Putamen (tissue), 1 donor: Measurements from ENCODE around the gene MAIP1.

Experiments
- DNase-seq: peaks from one replicate; pipeline ENCODE4 v3.0.0-alpha.2; 2016; ENCODE audit warnings: low spot score

Gene MAIP1

DNA sequence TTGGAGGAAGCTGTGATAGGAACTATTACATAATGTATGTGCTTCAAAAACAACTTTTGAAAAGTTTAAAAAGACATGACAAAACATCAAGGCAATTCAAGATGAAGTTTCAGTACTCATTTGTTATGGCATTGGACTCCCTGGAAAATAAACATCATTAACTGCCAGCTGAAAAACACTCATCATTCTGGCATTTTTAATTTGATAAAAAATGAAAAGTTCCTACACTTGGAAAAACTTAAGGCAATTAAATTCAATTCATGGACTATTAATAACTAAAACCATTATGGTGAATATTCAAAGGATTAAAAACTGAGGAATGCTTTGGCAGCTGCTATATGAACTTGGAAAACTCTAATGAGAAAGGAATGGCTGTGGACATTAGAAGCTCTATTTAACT, 8.5 kb upstream of the MAIP1 start:
- DNase-seq: no peak

DNA sequence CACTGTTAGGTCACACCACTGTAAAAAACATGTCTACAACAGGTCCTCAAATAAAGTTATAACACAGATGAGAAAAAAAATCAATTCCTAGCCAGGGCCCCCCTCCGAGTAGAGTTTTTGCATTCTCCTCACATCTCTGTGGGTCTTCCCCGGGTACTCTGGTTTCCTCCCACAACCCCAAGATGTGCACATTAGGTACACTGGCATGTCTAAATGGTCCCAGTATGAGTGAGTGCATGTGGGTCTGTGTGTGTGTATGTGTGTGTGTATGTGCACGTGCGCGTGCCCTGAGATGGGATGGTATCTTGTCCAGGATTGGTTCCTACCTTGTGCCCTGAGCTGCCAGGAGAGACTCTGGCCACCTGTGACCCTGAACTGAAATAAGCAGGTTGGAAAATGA, 5.0 kb upstream of the MAIP1 start:
- no peak for DNase-seq

DNA sequence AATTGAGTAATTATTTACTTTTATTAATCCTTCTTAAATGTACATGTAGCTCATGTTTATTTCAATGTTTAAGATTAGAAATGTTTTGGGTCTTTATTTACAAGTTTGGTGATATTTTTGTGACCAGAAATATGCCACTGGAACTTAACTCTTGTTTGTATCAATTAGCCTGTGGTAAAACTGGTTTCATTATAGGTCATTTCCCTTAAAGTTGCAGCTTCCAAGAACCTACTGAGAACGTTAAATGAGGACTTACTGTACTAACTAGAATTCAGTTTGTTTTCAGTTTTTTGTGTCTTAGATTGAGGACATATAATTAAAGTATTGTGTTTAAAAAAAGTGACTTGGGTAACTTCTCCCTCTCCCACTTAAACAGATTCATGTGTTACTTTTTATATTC, 4.4 kb upstream of the MAIP1 start:
- DNase-seq: no peak

DNA sequence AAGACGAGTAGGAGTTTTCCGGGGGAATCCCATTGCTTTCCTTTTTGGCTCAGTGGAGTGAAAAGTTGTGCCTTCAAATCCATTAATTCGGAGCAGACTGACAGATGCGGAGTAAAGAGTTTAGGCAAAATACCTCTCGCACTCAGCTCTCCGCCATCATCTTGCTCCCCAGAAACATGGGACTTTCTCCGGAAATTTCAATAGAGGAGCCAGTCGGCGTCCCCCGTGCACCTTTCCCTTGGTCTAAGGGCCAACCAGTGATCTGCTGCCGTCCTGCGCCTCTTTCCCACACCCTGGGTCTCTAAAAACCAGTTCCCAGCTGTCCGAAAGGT, 409 bp upstream of the MAIP1 start:
- peak; percentile 25 for DNase-seq

DNA sequence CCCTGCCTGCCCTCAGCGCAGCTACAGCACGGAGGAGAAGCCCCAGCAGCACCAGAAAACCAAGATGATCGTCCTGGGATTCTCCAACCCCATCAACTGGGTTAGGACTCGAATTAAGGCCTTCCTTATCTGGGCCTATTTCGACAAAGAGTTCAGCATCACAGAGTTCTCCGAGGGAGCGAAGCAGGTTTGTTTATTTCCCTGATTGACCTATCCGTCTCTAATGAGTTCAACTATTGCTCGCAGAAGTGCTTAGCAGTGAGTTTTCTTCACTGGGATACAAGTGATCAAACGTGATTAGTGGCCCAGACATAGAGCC, 639 bp downstream of the MAIP1 start:
- no peak for DNase-seq

DNA sequence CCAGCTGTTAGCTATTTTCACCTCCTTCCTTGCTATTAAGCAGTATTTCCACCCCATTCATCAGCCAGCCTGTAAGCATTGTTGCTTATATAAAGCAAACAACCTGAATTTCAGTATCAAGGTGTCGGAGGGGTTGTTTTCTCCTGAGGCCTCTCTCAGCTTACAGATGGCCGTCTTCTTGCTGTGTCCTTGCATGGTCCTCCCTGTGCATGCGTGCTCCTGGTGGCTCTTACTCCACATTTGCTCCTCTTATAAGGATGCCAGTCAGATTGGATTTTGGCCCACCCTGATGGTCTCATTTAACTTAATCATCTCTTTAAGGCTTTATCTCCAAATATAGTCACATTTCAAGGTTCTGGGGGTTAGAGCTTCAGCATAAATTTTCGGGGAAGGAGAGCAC, 2.6 kb downstream of the MAIP1 start:
- no peak for DNase-seq

DNA sequence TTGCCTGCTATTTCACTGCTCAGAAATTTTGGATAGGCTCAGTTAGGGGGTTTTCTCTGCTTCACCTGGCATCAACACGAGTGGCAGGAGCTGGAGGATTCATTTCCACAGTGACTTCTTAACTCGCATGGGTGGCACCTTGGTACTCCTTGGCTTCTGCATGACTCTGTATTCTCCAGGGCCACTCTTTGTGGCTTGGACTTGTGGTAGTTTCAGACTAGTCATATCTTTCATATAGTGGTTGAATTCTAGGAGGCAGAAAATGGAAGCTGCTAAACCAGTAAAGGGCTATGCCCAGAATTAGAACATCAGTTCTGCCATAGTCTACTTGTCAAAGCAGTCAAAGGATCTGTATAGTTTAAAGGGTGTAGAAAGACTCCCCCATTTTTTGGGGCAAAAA, 6.8 kb downstream of the MAIP1 start:
- DNase-seq: no peak

DNA sequence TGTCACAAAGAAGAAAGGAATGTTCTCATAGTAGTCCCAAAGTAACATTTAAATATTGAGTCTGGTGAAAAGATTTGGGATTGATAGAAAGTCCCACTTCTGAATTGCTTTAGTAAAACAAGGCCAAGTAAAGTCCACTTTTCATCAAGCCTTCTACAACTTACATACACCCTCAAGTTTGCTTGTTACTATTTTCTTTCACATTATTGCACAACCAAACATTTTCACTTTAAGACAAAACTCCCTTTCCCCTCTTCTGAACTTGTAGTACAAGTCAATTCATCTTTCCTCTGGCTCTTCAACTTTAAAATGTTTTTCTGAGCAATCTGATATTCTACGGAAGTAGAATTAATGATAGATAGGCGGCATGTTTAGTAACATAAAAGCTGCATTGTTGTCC, 11.0 kb downstream of the MAIP1 start:
- no peak for DNase-seq

DNA sequence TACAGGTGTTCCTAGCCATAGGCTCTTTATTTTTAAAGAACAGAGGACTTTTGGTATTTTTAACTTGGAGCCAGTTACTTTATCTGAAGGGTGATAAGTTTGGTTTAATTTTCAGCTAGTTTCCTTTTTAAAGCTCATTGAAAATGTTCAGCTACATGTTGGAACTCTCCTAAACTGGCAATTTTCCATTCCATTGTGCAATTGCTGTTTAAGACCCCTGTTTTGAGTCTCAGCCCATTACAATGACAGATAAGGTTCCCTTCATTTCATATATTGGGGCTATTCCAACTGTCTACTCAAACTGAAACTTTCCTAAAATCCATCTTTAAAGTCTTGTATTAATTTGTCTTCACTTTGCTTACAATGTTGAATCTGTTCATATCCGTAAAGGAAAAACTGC, 11.6 kb downstream of the MAIP1 start:
- no peak for DNase-seq

DNA sequence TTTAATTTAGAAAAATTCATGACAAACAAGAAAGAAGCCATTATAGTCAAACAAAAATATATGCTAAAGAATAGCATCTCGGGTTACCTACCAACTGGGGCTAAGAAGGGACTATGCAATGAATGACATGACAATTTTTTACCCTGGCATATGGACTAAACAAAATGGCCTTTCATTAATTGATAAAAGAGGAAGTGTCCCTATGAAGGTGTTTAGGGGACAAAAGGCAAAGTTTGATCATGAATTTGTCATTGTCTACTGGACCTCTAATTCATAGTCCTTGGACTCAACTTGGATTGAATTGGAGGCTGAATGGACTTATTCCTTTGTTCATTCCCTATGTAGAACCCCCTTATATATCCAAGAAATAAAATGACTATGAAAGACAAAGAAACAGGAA, 12.7 kb downstream of the MAIP1 start:
- no peak for DNase-seq

DNA sequence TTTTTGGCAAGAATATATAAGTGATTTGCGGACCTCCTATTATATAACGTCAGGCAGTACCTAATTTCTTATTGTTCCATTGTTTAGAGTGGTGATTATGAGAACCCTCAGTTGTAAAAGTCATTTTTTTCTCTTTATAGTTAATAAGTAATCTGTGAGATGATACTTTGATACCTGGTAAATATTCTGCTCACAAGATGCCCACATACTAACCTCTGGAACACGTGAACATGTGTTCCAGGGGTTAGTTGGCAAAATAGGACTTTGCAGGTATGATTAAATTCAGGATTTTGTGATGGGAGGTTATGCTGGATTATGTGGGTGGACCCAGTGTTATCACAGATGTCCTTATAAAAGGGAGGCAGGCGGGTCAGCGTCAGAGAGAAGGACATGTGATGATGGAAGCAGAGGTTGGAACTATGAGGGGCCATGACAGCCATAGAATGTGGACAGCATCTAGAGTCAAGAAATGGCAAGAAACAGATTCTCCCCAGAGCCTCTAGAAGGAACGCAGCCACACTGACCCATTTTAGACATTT, 16.8 kb downstream of the MAIP1 start:
- DNase-seq: no peak

DNA sequence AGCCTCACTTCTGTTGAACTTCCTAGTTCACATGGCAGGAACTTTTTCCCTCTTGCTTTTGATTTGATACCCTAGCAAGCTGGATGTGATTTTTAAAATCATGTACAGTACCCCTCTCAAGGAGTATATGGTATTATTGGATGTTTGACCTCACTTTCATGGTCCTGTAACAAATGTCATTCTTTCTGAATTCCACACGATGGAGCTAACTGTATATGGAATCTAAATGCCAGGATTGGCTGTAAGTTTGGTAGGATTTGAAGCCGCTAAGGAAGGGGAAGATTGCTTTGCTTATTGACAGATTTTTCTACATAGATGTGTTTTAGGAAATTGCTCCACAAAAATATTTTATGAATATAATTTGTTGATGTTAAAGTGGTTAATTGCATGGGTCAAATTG, 18.3 kb downstream of the MAIP1 start:
- DNase-seq: peak; percentile 43

DNA sequence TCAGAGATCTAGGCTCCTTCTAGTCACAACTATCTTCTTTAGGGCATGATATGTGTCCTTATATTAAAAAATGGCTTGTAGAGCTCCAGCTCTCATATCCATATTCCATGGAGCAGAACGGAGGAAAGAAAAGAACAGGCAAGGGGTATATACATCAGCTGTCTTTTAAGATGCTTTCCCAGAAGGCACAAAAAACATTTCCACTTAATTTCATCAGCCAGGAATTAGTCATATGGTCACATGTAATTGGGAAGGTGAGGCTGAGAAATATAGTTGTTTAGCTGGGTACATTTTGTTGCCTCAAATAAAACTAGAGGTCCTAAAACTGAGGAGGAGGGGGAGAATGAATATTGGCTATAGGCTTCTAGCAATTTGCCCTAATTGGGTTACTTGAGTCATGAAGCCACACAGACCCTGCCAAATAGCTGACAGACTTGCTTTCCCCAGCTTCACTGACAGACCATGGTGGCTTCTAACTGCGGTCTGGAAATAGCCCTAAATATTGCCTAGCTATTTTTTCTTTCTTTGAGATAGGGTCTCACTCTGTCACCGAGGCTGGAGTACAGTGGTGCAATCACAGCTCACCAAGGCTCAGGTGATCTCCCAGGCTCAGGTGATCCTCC, 20.0 kb downstream of the MAIP1 start:
- DNase-seq: no peak

DNA sequence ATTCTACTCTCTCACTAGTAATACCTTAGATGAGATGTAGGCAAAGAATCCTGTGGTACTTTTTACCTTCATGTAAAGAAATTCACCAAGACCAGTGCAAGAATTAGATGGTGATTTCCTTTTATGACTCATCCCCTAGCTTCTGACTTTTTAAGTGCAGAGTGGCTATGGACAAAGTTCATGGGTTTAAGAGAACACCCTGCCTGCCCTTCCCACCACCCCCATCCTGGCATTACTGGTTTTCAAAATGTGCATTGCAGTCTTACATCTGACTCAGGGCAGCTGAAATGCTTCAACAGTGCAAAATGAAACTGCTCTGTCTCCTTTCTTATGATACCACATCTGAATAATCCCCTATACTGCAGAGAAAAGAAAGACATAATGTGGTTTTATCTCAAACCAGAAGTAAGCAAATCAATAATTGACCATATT, 22.6 kb downstream of the MAIP1 start:
- DNase-seq: no peak

DNA sequence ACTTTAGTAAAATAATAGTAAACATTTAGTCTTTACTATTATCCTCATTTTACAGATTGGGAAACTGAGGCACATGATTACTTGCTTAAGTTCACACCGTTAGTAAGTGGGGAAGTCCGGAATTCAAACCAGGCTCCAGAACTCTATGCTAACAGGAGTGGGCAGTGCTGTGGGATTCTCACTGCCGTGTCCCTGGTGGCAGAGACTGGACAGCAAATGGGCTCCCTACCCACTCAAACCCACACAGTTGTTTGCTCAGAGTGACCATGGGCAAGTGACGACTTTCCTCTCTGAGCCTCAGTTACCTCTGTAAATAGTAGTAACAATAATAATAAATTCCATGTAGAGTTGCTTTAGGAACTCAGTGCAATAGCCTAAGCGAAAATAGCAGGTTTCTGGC, 24.0 kb downstream of the MAIP1 start:
- DNase-seq: no peak

DNA sequence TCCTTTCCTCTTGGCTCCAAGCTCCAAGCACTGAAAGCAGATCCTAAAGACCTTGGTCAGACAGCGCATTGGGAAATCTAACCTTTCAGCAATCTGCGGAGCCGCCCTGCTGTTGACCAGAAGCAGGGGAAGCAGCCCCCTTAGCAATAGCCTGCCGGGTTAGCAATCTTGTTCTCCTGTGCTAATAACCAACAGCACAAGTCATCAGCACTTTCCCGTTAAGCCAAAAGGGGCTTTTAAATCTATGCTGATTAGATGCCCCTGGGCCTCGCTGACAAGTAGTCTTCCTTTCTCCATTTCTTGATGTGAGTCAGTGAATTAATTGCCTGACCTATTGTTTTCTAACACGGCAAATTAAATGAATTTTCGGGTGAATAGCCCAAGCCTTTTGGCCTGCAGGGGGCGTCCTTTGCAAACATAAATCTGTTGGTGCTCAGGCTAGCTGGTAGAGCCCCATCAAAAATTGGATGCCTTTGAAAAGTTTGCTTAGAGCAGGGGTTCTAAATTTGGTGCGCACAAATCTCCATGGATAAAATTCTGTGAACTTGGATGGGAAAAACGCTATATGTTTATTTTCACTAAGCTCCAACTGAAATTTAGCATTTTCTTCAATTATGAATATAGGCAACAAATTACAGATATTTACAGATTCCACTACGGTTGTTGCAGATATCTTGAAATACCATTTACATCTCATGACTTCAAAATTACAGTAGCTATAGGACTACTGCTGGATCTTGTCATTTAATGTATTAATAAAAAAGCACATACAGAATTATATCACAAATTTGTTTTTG, 24.6 kb downstream of the MAIP1 start:
- DNase-seq: peak; percentile 75

DNA sequence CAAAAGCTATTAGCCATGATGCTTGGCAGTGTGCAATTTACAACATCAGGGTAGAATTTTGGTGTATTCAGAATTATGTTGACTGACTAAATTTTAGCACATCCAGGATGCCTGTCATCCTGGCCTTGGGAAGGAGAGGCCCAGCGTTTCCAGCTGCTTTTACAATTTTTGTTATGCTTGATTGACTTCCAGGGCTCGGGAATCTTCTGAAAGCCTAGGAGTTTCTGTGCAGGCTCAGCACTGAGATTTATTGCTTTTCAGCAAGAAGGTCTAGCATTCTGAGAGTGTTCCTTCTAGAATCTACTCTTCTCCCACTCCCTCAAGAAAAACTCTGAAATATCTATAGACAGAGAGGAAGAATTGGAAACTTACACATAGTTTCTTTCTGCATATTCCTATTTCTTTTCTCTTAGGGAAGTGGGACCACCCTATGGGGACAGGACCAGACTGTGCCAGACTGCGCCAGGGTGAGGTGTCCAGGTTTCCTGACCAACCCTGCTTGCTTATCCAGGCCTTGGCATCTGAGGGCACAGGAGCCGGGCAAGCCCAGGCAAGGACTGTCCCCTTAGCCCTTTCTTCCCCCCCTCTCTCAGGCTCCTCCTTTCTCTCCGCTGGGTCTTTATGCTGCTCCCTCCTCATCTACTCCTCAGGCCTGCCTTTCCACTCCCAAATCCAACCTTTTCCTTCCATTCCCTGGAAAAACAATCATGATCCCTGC, 26.9 kb downstream of the MAIP1 start:
- DNase-seq: no peak

DNA sequence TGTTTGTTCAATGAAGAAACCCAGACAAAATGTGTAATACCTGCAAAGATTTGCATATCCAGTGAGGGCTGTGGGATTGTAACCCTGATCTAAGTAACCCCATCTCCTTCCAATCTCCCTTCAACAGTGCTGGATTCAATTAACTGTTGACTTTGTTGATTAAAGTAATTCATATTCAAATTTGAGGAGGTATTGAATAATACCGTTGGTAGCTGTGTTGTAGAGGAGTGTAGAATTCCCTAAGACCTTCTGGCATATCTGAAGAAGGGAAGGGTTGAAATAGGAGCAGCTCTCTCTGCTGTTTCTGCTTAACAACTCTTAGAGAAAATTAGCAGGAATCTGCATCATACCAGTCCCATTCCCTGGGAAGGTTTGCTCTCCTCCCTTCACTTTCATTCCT, 28.2 kb downstream of the MAIP1 start:
- DNase-seq: no peak

DNA sequence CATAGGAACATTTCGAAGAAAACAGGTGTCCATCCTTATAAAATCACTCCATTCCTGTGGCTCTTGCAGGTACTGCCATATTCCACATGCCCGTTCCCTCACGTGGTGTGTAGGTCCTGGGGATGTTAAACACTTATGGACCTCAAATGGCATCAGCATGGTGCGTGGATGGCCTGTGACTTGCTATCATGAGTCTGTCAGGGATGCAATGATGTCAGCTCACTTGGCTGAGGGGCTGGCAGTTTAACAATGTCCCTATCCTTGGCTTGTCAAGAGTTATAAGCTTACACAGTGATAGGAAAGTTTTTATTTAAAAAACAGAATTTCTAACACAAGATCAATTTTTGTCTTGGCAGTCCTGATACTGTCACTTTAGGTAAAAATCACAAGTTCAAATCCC, 28.8 kb downstream of the MAIP1 start:
- no peak for DNase-seq

DNA sequence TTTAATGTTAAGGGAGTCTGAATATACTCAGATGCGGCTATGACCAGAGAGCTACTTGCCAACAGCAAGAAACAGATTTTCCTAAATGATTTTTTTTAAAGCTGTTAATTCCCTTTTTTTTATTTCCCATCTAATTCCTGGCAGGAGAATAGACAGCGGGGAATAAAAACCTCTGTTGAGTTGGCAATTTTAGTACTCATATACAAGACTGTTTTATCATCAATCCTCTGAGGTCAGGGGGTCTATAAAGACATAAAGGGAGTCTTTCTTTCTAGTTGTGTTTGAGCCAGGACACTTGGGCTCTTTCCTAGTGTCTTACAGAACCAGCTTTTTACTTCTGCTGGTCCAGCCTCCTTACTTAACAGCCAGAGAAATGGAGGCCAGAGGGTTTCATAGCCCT, 29.4 kb downstream of the MAIP1 start:
- no peak for DNase-seq

DNA sequence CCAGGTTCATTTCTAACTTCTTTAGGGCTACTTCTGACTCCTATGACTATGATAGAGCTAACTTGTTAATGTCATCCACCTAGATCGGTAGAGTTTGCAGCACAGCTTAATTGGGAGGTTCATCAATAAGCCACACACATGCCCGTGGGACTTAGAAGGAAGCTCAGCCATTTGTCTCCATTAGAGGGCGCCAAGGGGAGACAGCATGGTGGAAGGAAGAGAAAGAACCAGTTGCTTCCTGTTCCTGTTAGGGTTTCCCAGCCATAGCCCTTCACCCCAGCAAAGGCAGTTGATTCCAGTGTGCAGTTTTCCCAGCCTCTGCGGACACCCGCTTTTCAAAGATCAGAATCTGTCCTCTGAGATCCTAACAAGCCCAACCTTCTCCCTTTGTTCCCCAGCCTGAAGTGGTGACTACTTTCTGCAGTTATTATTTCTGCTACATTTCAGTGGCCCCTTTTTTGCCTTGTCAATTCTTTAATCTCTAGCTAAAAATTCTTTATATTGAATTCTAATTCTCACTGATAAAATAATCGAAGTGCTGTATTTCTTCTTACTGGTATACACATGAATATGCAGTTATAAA, 30.3 kb downstream of the MAIP1 start:
- peak; percentile 46 for DNase-seq

DNA sequence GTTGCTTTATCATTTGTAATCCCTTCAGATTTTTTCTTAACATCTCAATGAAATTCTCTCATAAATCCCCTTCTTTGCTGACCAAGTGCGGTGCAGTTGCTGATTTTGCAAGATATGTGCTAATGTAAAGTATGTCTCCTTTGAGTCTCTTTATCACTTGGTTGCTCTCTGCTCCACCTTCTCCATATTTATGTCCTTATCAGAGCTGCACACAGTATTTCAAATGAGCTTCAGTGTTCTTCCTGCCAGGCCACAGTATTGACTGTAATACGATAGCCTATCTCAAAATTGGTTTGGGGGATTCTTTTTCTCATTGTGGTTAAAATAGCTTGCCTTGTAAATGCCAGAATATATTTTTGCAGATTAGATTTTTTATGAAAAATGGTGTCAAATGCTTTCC, 32.2 kb downstream of the MAIP1 start:
- no peak for DNase-seq

DNA sequence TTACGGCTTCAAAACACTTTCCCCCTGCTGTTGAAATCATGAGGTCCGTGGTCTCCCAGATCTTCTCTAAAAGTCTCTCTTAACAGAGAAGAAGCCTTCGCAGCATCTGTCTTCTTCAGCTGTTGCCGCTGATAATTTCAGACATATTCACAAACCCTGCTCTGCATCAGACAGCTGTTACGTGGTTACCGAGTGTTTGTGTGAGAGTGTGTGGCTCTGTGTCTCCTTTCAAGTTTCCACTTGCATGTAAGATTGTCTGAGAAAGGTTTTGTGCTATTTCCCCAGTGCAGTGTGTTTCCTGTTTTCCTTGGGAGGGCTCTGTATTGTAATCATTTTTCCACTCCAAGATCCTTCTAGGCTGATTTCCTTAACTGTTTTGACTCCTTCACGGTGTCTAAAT, 32.8 kb downstream of the MAIP1 start:
- DNase-seq: no peak
